GM12878 (cell line): ENCODE data around the gene TMTC1. TPM values are rescaled to one million over a fixed set of nuclear protein-coding genes. Genes with fewer than 3 reads are reported as not detected.

Source experiments
- ATAC-seq: fragments of 200-7000 bp; cut with Tn5 transposase; 3 replicates; pipeline ENCODE4 v1.9.1; 2020; ENCODE audit warnings: mild to moderate bottlenecking, moderate library complexity
- BruUV-seq: library from RNA; stranded (reverse); fragments of 400-500 nt; replicated peaks from 2 replicates; lab custom pipeline; 2021; lab: Mats Ljungman, UMichigan
- CTCF ChIA-PET: fragments of 300-600 bp; sonication (Branson Sonifier 250); formaldehyde crosslinking; extraction: SDS; loops from one replicate; lab custom pipeline; 2021; ENCODE audit warnings: inconsistent platforms; lab: Yijun Ruan, JAX
- POLR2A ChIA-PET: fragments of 350-600 bp; formaldehyde crosslinking; extraction: SDS; loops from one replicate; lab custom pipeline; 2021; ENCODE audit warnings: inconsistent platforms; lab: Charles Lee
- RAD21 ChIA-PET: fragments of 300-600 bp; sonication (Branson Sonifier 250); formaldehyde crosslinking; loops from one replicate; lab custom pipeline; 2023; ENCODE audit warnings: antibody characterized with exemption; ENCODE audit not compliant: unreplicated experiment; lab: Charles Lee
- SMC1A ChIA-PET: fragments of 300-600 bp; sonication (Branson Sonifier 250); formaldehyde crosslinking; loops from one replicate; lab custom pipeline; 2023; ENCODE audit not compliant: unreplicated experiment, uncharacterized antibody; lab: Charles Lee
- DNase-seq: peaks from one replicate; pipeline ENCODE4 v3.0.0-alpha.2; 2011; ENCODE audit warnings: low read depth, low spot score
- FAIRE-seq: peaks from 3 replicates; lab custom pipeline; 2011; peaks lifted over from hg19 to GRCh38; lab: Jason Lieb, UNC
- H2AFZ ChIP-seq: 2 replicates; pipeline ENCODE4 v1.6.0; 2011; ENCODE audit warnings: low read depth, low read length, control low read depth; ENCODE audit not compliant: control insufficient read depth
- H3K27ac ChIP-seq: 2 replicates; pipeline ENCODE4 v1.5.1; 2011; ENCODE audit warnings: control low read depth; ENCODE audit not compliant: control insufficient read depth, insufficient read depth
- H3K27me3 ChIP-seq, 2 experiments: replicated peaks in 1 of 2; 2 replicates each; pipeline versions ENCODE4 v1.6.0 to v1.6.1; 2011; ENCODE audit warnings: low read length in 1 of 2; ENCODE audit not compliant: control insufficient read depth in 2 of 2, insufficient read depth in 2 of 2
- H3K36me3 ChIP-seq, 2 experiments: 2 replicates each; pipeline ENCODE4 v1.5.1; 2011; ENCODE audit warnings: low read length in 1 of 2; ENCODE audit not compliant: control insufficient read depth in 2 of 2, insufficient read depth in 2 of 2
- H3K4me1 ChIP-seq: 2 replicates; pipeline ENCODE4 v1.6.1; 2011; ENCODE audit warnings: mild to moderate bottlenecking, low read length, moderate library complexity, mixed read lengths; ENCODE audit not compliant: control insufficient read depth, insufficient read depth
- H3K4me2 ChIP-seq: 2 replicates; pipeline ENCODE4 v1.6.0; 2011; ENCODE audit warnings: control low read depth; ENCODE audit not compliant: control insufficient read depth, insufficient read depth
- H3K4me3 ChIP-seq: fragments of 200-600 bp; sonication (generic); 2 replicates; pipeline ENCODE4 v1.5.1; 2016
- H3K79me2 ChIP-seq: 2 replicates; pipeline ENCODE4 v1.6.0; 2011; ENCODE audit warnings: low read length; ENCODE audit not compliant: control insufficient read depth, insufficient read depth
- H3K9ac ChIP-seq: 2 replicates; pipeline ENCODE4 v1.8.0; 2011; ENCODE audit warnings: low read length, control low read depth, mixed read lengths; ENCODE audit not compliant: control insufficient read depth, insufficient read depth
- H3K9me3 ChIP-seq: replicated peaks from 3 replicates; pipeline ENCODE4 v1.5.1; 2011; ENCODE audit warnings: mild to moderate bottlenecking, low read length; ENCODE audit not compliant: control insufficient read depth, insufficient read depth
- H4K20me1 ChIP-seq: 2 replicates; pipeline ENCODE4 v1.6.0; 2011; ENCODE audit not compliant: control insufficient read depth, insufficient read depth
- HDAC2 ChIP-seq: fragments of 200-600 bp; sonication (generic); IDR thresholded peaks from 2 replicates; pipeline ENCODE4 v1.6.1; 2017
- JUND ChIP-seq: IDR thresholded peaks from 2 replicates; pipeline ENCODE4 v1.6.1; 2012; ENCODE audit warnings: low read depth, mild to moderate bottlenecking, low read length, improper control_type of control experiment, moderate library complexity
- KDM1A ChIP-seq: fragments of 200-600 bp; sonication (generic); IDR thresholded peaks from 2 replicates; pipeline ENCODE4 v1.6.1; 2016; ENCODE audit warnings: borderline replicate concordance
- LARP7 ChIP-seq: fragments of 450-650 bp; IDR thresholded peaks from 2 replicates; pipeline ENCODE4 v1.6.1; 2017; ENCODE audit warnings: mild to moderate bottlenecking
- MEF2A ChIP-seq: IDR thresholded peaks from 2 replicates; pipeline ENCODE4 v1.6.1; 2011; ENCODE audit warnings: low read depth, mild to moderate bottlenecking, low read length, moderate library complexity; ENCODE audit not compliant: insufficient read depth
- RB1 ChIP-seq: fragments of 450-650 bp; formaldehyde crosslinking; IDR thresholded peaks from 2 replicates; pipeline ENCODE4 v1.6.1; 2017; ENCODE audit warnings: mild to moderate bottlenecking, borderline replicate concordance
- SMC3 ChIP-seq: IDR thresholded peaks from 2 replicates; pipeline ENCODE4 v1.6.1; 2011; ENCODE audit warnings: low read length, improper control_type of control experiment, borderline replicate concordance
- SRF ChIP-seq, 2 experiments: IDR thresholded peaks; 2 replicates each; pipeline ENCODE4 v1.6.1; 2011; ENCODE audit warnings: low read depth in 2 of 2, low read length in 2 of 2, mild to moderate bottlenecking in 1 of 2, moderate library complexity in 1 of 2
- SUZ12 ChIP-seq: fragments of 200-600 bp; sonication (generic); IDR thresholded peaks from one replicate; pipeline ENCODE4 v1.6.1; 2018; ENCODE audit warnings: antibody characterized with exemption, mild to moderate bottlenecking; ENCODE audit not compliant: unreplicated experiment
- TBL1XR1 ChIP-seq: IDR thresholded peaks from 2 replicates; pipeline ENCODE4 v1.6.1; 2012; ENCODE audit warnings: low read depth, low read length, improper control_type of control experiment
- WRNIP1 ChIP-seq: IDR thresholded peaks from 2 replicates; pipeline ENCODE4 v1.6.1; 2011; ENCODE audit warnings: low read depth, low read length, improper control_type of control experiment, borderline replicate concordance
- YY1 ChIP-seq: IDR thresholded peaks from 2 replicates; pipeline ENCODE4 v1.6.1; 2011; ENCODE audit warnings: low read depth, mild to moderate bottlenecking, low read length
- ZNF24 ChIP-seq: fragments of 450-650 bp; IDR thresholded peaks from 2 replicates; pipeline ENCODE4 v1.6.1; 2017; ENCODE audit warnings: antibody characterized with exemption, mild to moderate bottlenecking
- ZNF384 ChIP-seq: IDR thresholded peaks from 2 replicates; pipeline ENCODE4 v1.6.1; 2012; ENCODE audit warnings: low read depth, mild to moderate bottlenecking, low read length, improper control_type of control experiment, borderline replicate concordance
- WGBS: methylation state at CpG from one replicate; pipeline ENCODE4 v1.1.6; 2016; ENCODE audit warnings: low lambda C conversion rate; ENCODE audit not compliant: insufficient replicate concordance, insufficient coverage; ENCODE audit errors: missing lambda C conversion rate; 5-methylcytosine and 5-hydroxymethylcytosine counted together
- in situ Hi-C: fragments of 300-500 bp; cut with MboI; formaldehyde crosslinking; loops from 9 replicates; pipeline ENCODE4 v1.14.3; 2018; ENCODE audit warnings: mixed read lengths
- intact Hi-C: fragments of 100-400 bp; cut with micrococcal nuclease; formaldehyde crosslinking; loops from one replicate; pipeline ENCODE4 v1.14.2; 2022; ENCODE audit not compliant: unreplicated experiment
- polyA plus RNA-seq, 11 experiments: library from polyadenylated mRNA; depleted of rRNA in 4 of 11; unstranded in 6 of 11; stranded (reverse) in 5 of 11; fragments of >200 nt; fragmentation: Nextera tagmentation in 4 of 11; fragmentation: Illumina TruSeq in 1 of 11; extraction: Ambion mirVana in 4 of 11; extraction: Trizol in 1 of 11; gene quantifications; 1 replicate in 1 of 11; 2 replicates in 10 of 11; pipeline versions ENCODE4 v1.2.1 to v1.2.3, GENCODE V29; 2011 to 2016; ENCODE audit warnings: inconsistent platforms in 2 of 11, missing spikeins in 2 of 11, low read depth in 1 of 11
- total RNA-seq, 4 experiments: library from RNA; depleted of rRNA in 3 of 4; stranded (reverse); fragments of >200 nt in 3 of 4; fragmentation: Illumina TruSeq in 1 of 4; extraction: Trizol in 1 of 4; gene quantifications; 2 replicates each; pipeline versions ENCODE4 v1.2.1 to v1.2.3, GENCODE V29; 2013 to 2021
- TF ChIP-seq, protein P1 (sequence below): IDR thresholded peaks from 2 replicates; pipeline ENCODE4 v1.6.1; 2011; ENCODE audit warnings: low read depth, low read length, improper control_type of control experiment, borderline replicate concordance
- TF ChIP-seq, protein P2 (sequence below): fragments of 150-350 bp; IDR thresholded peaks from 2 replicates; pipeline ENCODE4 v1.6.1; 2016; ENCODE audit warnings: low read depth, low read length
- TF ChIP-seq, protein P3 (sequence below): IDR thresholded peaks from 2 replicates; pipeline ENCODE4 v1.6.1; 2011; ENCODE audit warnings: borderline replicate concordance, low read depth, mild to moderate bottlenecking, moderate library complexity, low read length; ENCODE audit not compliant: insufficient read depth, poor library complexity, severe bottlenecking

The TMTC1 gene
- total and polyA plus RNA-seq, 10 of the 15 experiments (the other 5 are each of a cell fraction or from before 2014, with no cell fraction given) = 0.10 to 20.9 (median 0.57) TPM

- Histone ChIP-seq H4K20me1 (no peaks in the 10 kb centered on the region), H3K27ac (no peak overlapping the region), H3K9me3 (no peaks in the 10 kb centered on the region), H3K36me3 (no peaks in the 10 kb centered on the region), H3K9ac (no peak overlapping the region), H3K4me1 (no peaks in the 10 kb centered on the region), H3K4me3 (no peak overlapping the region)
- CTCF ChIA-PET = interaction anchor here (0.8 to 2.1 kb wide), 5 partner anchors 22 to 374 kb away, joined by 3 to 5 read pairs (median 3); no protein-coding TSS in a partner anchor
- intact Hi-C loops = no loop called here
- FAIRE-seq = no peak
- in situ Hi-C loops = loop anchor here (10.0 kb wide), 1 partner anchor 1277 kb away; no protein-coding TSS in a partner anchor
- TF ChIP-seq JUND (no peak), SRF (IDR thresholded peaks at IDR 0.05; ENCODE audit: low read depth in 2 of 2, low read length in 2 of 2) (no peak), YY1 (no peak), LARP7 (no peak), TBL1XR1 (no peak), ZNF24 (no peak), RB1 (no peak), SMC3 (no peak), WRNIP1 (no peak), ZNF384 (no peak), MEF2A (no peak), SUZ12 (no peak), KDM1A (no peak), HDAC2 (no peak)
- TF ChIP-seq, protein P1, sequence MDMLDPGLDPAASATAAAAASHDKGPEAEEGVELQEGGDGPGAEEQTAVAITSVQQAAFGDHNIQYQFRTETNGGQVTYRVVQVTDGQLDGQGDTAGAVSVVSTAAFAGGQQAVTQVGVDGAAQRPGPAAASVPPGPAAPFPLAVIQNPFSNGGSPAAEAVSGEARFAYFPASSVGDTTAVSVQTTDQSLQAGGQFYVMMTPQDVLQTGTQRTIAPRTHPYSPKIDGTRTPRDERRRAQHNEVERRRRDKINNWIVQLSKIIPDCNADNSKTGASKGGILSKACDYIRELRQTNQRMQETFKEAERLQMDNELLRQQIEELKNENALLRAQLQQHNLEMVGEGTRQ = no peak
- TF ChIP-seq, protein P2, sequence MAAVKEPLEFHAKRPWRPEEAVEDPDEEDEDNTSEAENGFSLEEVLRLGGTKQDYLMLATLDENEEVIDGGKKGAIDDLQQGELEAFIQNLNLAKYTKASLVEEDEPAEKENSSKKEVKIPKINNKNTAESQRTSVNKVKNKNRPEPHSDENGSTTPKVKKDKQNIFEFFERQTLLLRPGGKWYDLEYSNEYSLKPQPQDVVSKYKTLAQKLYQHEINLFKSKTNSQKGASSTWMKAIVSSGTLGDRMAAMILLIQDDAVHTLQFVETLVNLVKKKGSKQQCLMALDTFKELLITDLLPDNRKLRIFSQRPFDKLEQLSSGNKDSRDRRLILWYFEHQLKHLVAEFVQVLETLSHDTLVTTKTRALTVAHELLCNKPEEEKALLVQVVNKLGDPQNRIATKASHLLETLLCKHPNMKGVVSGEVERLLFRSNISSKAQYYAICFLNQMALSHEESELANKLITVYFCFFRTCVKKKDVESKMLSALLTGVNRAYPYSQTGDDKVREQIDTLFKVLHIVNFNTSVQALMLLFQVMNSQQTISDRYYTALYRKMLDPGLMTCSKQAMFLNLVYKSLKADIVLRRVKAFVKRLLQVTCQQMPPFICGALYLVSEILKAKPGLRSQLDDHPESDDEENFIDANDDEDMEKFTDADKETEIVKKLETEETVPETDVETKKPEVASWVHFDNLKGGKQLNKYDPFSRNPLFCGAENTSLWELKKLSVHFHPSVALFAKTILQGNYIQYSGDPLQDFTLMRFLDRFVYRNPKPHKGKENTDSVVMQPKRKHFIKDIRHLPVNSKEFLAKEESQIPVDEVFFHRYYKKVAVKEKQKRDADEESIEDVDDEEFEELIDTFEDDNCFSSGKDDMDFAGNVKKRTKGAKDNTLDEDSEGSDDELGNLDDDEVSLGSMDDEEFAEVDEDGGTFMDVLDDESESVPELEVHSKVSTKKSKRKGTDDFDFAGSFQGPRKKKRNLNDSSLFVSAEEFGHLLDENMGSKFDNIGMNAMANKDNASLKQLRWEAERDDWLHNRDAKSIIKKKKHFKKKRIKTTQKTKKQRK = no peak
- TF ChIP-seq, protein P3, sequence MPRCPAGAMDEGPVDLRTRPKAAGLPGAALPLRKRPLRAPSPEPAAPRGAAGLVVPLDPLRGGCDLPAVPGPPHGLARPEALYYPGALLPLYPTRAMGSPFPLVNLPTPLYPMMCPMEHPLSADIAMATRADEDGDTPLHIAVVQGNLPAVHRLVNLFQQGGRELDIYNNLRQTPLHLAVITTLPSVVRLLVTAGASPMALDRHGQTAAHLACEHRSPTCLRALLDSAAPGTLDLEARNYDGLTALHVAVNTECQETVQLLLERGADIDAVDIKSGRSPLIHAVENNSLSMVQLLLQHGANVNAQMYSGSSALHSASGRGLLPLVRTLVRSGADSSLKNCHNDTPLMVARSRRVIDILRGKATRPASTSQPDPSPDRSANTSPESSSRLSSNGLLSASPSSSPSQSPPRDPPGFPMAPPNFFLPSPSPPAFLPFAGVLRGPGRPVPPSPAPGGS = no peak
- TF ChIP-seq, all 136 proteins: peak for 0
- ChIA-PET SMC1A (interaction anchor here (1.0 to 1.3 kb wide), 5 partner anchors 8 to 1319 kb away, joined by 3 to 4 read pairs (median 3); no protein-coding TSS in a partner anchor), RAD21 (interaction anchor here (0.9 to 1.5 kb wide), 4 partner anchors 13 to 362 kb away, joined by 3 read pairs; no protein-coding TSS in a partner anchor), POLR2A (interaction anchor here (0.6 to 1.3 kb wide), 2 partner anchors 13 to 17 kb away, joined by 5 to 7 read pairs; no protein-coding TSS in a partner anchor)
- H2AFZ ChIP-seq = no peak overlapping the region
- H3K27me3 ChIP-seq = no peaks in the 10 kb centered on the region
- no peak for DNase-seq
- no TSS peak for BruUV-seq
- no peaks in the 10 kb centered on the region for H3K79me2 ChIP-seq
- 25% methylated on average over 4 of the region's 4 CpGs for WGBS
- no peak for ATAC-seq
- H3K4me2 ChIP-seq = no peak overlapping the region
Observed at GRCh38 chr12:29528161-29528560, 255.6 kb downstream of the TMTC1 start.
